Globus pallidus (tissue), 1 donor: ENCODE data around the gene PLAC8L1.
"Not testable (repeated sequence)": the region's sequence is repeated elsewhere in the genome, so short reads cannot be mapped to it uniquely, and the experiment has no call there.

Experiments
- DNase-seq: peaks from one replicate; pipeline ENCODE4 v3.0.0-alpha.2; 2015; ENCODE audit warnings: low spot score

Gene PLAC8L1

GRCh38 chr5:146105477-146105876 is at the start of gene PLAC8L1:
TSS of gene PLAC8L1 (minus strand) at chr5:146105577. CDS start at chr5:146104311, 1,266 bp downstream.
- no peak for DNase-seq

GRCh38 chr5:146151970-146152369 is 46.6 kb upstream of the PLAC8L1 start:
- DNase-seq, result no peak

GRCh38 chr5:146137967-146138403 is 32.6 kb upstream of the PLAC8L1 start:
- no peak for DNase-seq

GRCh38 chr5:146130440-146131045 is 25.2 kb upstream of the PLAC8L1 start:
- DNase-seq, result peak; percentile 49

GRCh38 chr5:146126068-146126467 is 20.7 kb upstream of the PLAC8L1 start:
- DNase-seq, result no peak

GRCh38 chr5:146124580-146124979 is 19.2 kb upstream of the PLAC8L1 start:
- no peak for DNase-seq

- DNase-seq, result not testable (repeated sequence)
These were observed 16.1 kb upstream of the PLAC8L1 start for GRCh38 chr5:146121451-146121850.

- no peak for DNase-seq
These were observed 12.9 kb upstream of the PLAC8L1 start for GRCh38 chr5:146118322-146118721.

GRCh38 chr5:146117216-146117615 is 11.8 kb upstream of the PLAC8L1 start:
- DNase-seq, result not testable (repeated sequence)

GRCh38 chr5:146116361-146116760 is 11.0 kb upstream of the PLAC8L1 start:
- no peak for DNase-seq

GRCh38 chr5:146112476-146112875 is 7.1 kb upstream of the PLAC8L1 start:
- no peak for DNase-seq

GRCh38 chr5:146111409-146111808 is 6.0 kb upstream of the PLAC8L1 start:
- DNase-seq, result no peak

- DNase-seq, result no peak
These were observed 4.0 kb upstream of the PLAC8L1 start for GRCh38 chr5:146109379-146109778.

- DNase-seq, result not testable (repeated sequence)
These were observed 3.5 kb upstream of the PLAC8L1 start for GRCh38 chr5:146108870-146109269.

GRCh38 chr5:146107901-146108300 is 2.5 kb upstream of the PLAC8L1 start:
- DNase-seq, result no peak

GRCh38 chr5:146103594-146103993 is 1.8 kb downstream of the PLAC8L1 start:
- DNase-seq, result no peak

GRCh38 chr5:146101646-146102045 is 3.7 kb downstream of the PLAC8L1 start:
- DNase-seq, result no peak

- DNase-seq, result peak; percentile 55
These were observed 7.3 kb downstream of the PLAC8L1 start for GRCh38 chr5:146098047-146098446.

- DNase-seq, result no peak
These were observed 13.5 kb downstream of the PLAC8L1 start for GRCh38 chr5:146091881-146092280.

- DNase-seq, result no peak
These were observed 16.1 kb downstream of the PLAC8L1 start for GRCh38 chr5:146089287-146089686.

- DNase-seq, result no peak
These were observed 17.3 kb downstream of the PLAC8L1 start for GRCh38 chr5:146088098-146088497.

- DNase-seq, result no peak
These were observed 21.0 kb downstream of the PLAC8L1 start for GRCh38 chr5:146084376-146084775.

GRCh38 chr5:146082798-146083197 is 22.6 kb downstream of the PLAC8L1 start:
- DNase-seq, result no peak

- DNase-seq, result no peak
These were observed 23.8 kb downstream of the PLAC8L1 start for GRCh38 chr5:146081556-146081955.
